T follicular helper cell (primary cell): ENCODE measurements around the gene ARMC3.
"Not testable (repeated sequence)": the region's sequence is repeated elsewhere in the genome, so short reads cannot be mapped to it uniquely, and the experiment has no call there.

Experiments used
- DNase-seq: peaks from one replicate; pipeline ENCODE4 v3.0.0-alpha.2; 2020; ENCODE audit warnings: low read depth
- total RNA-seq, 2 experiments: gene quantifications; one replicate each; lab custom pipeline; 2026; lab: John Stamatoyannopoulos, UW

ARMC3 gene
- total RNA-seq, result 0 reads per million in 2 experiments

- DNase-seq, result peak; percentile 62
These were observed at the start of gene ARMC3 for GRCh38 chr10:22927661-22928403. Gene ARMC3 (plus strand): TSS chr10:22928053. CDS start chr10:22931997, 3,944 bp downstream.

- DNase-seq, result no peak
These were observed 36.1 kb upstream of the ARMC3 start for GRCh38 chr10:22891797-22892196.

GRCh38 chr10:22893781-22894180 lies 34.1 kb upstream of the ARMC3 start:
- DNase-seq, result no peak

GRCh38 chr10:22894714-22895113 lies 33.1 kb upstream of the ARMC3 start:
- DNase-seq, result no peak

GRCh38 chr10:22895252-22895651 lies 32.6 kb upstream of the ARMC3 start:
- no peak for DNase-seq

GRCh38 chr10:22897371-22897770 lies 30.5 kb upstream of the ARMC3 start:
- no peak for DNase-seq

GRCh38 chr10:22899307-22899706 lies 28.5 kb upstream of the ARMC3 start:
- DNase-seq, result no peak

GRCh38 chr10:22899775-22900174 lies 28.1 kb upstream of the ARMC3 start:
- DNase-seq, result no peak

- no peak for DNase-seq
These were observed 26.8 kb upstream of the ARMC3 start for GRCh38 chr10:22900841-22901601.

GRCh38 chr10:22902147-22902546 lies 25.7 kb upstream of the ARMC3 start:
- DNase-seq, result not testable (repeated sequence)

GRCh38 chr10:22903694-22904093 lies 24.2 kb upstream of the ARMC3 start:
- DNase-seq, result no peak

- no peak for DNase-seq
These were observed 21.1 kb upstream of the ARMC3 start for GRCh38 chr10:22906767-22907166.

GRCh38 chr10:22908837-22909236 lies 19.0 kb upstream of the ARMC3 start:
- no peak for DNase-seq

GRCh38 chr10:22909673-22910072 lies 18.2 kb upstream of the ARMC3 start:
- DNase-seq, result not testable (repeated sequence)

- no peak for DNase-seq
These were observed 16.8 kb upstream of the ARMC3 start for GRCh38 chr10:22911067-22911466.

GRCh38 chr10:22911889-22912762 lies 15.7 kb upstream of the ARMC3 start:
- no peak for DNase-seq

- DNase-seq, result no peak
These were observed 15.0 kb upstream of the ARMC3 start for GRCh38 chr10:22912763-22913384.

- DNase-seq, result no peak
These were observed 14.3 kb upstream of the ARMC3 start for GRCh38 chr10:22913474-22914092.

GRCh38 chr10:22915314-22915713 lies 12.5 kb upstream of the ARMC3 start:
- no peak for DNase-seq

GRCh38 chr10:22925088-22925487 lies 2.8 kb upstream of the ARMC3 start:
- DNase-seq, result no peak

GRCh38 chr10:22927166-22927565 lies 687 bp upstream of the ARMC3 start:
- no peak for DNase-seq
